Measurements from ENCODE around the gene RNF126.
"Not testable (repeated sequence)": the region's sequence is repeated elsewhere in the genome, so short reads cannot be mapped to it uniquely, and the experiment has no call there.

RNF126 gene

DNA sequence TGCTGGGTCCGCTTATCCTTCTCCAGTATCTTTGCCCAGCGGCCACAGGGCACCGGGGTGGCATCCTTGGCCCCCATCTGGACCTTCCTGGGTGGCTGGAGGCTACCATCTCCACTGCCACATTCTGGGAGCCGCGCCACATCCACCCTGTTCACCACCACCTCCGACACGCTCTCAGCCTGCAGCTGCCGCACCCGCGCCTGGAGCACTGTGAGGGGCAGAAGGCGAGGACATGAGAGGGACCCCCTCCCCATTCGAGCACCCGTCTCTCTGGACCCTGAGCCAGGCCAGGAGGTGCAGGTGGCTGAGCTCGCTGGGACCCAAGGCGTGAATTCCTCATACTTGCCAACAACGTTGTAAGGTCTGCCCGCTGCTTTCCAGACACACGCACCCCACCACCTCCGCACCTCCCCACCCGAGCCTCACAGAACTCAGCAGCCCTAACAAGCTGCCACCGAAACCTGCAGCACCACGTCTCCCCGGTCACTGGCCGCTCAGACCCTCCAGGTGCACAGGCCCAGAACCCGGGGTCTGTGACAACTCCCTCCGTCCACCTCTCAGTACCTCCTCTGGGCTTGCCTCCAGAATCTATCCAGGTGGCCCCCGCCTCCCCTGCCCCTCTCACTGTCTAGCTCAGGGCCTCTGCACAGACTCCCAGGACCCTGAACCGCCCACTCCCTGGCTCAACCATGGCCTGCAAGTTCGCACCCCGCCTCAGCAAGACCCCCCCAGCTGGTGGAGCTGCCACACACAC, 32.9 kb downstream of the RNF126 start:
- H3K9me2 ChIP-seq (ENCODE audit: low read depth, low read length) = no peaks in the 10 kb centered on the region
- H4K20me1 ChIP-seq (ENCODE audit: insufficient read depth, low read length) = no peaks in the 10 kb centered on the region
- peaks cover 14% of the 10 kb centered on the region for H3K4me1 ChIP-seq (ENCODE audit: insufficient read depth, low read length, severe bottlenecking)
- no peak overlapping the region for H3K27ac ChIP-seq (ENCODE audit: low read depth, low read length, poor library complexity, severe bottlenecking)
- H3K9me3 ChIP-seq (ENCODE audit: low read length) = no peaks in the 10 kb centered on the region
- no peaks in the 10 kb centered on the region for H3K27me3 ChIP-seq (ENCODE audit: insufficient read depth, low read length)
- no peaks in the 10 kb centered on the region for H3K79me2 ChIP-seq (ENCODE audit: insufficient read depth, low read length)
- no peak overlapping the region for H2AFZ ChIP-seq (ENCODE audit: low read length)
- no peak for TF ChIP-seq EZH2 (IDR thresholded peaks at IDR 0.05; ENCODE audit: borderline replicate concordance, low read length)
- TF ChIP-seq, protein P1, sequence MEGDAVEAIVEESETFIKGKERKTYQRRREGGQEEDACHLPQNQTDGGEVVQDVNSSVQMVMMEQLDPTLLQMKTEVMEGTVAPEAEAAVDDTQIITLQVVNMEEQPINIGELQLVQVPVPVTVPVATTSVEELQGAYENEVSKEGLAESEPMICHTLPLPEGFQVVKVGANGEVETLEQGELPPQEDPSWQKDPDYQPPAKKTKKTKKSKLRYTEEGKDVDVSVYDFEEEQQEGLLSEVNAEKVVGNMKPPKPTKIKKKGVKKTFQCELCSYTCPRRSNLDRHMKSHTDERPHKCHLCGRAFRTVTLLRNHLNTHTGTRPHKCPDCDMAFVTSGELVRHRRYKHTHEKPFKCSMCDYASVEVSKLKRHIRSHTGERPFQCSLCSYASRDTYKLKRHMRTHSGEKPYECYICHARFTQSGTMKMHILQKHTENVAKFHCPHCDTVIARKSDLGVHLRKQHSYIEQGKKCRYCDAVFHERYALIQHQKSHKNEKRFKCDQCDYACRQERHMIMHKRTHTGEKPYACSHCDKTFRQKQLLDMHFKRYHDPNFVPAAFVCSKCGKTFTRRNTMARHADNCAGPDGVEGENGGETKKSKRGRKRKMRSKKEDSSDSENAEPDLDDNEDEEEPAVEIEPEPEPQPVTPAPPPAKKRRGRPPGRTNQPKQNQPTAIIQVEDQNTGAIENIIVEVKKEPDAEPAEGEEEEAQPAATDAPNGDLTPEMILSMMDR (IDR thresholded peaks at IDR 0.05; ENCODE audit: low read length) = no peak
- peaks cover 42% of the 10 kb centered on the region for H3K36me3 ChIP-seq (ENCODE audit: insufficient read depth, low read length)
- H3K4me2 ChIP-seq (ENCODE audit: low read length) = no peak overlapping the region
- H3K9ac ChIP-seq (ENCODE audit: low read length) = no peak overlapping the region
- no peaks in the 10 kb centered on the region for H3F3A ChIP-seq (ENCODE audit: insufficient read depth, low read length)
- no peak overlapping the region for H3K4me3 ChIP-seq (ENCODE audit: low read depth, low read length, poor library complexity, severe bottlenecking)

DNA sequence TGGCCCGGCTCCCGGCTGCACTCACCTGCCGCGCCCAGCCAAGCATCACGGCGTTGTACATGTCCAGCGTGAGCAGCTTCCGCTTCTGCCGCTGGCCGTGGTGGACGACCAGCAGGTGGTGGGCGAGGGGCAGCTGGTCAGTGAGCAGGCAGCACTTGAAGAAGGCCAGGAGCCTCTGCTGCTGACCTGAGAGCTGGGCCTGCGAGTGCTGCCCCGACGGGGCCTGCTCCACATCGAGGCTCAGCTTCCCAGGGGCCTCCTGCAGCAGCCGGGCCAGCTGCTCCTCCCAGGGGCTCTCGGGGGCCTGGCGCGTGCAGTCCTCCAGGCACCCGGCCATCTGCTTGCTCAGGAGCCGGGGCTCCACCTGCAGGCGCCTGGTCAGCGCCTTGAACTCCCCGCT, 33.5 kb downstream of the RNF126 start:
- not testable (repeated sequence) for H3K9ac ChIP-seq (ENCODE audit: low read length); H3K27me3 ChIP-seq (ENCODE audit: insufficient read depth, low read length)

DNA sequence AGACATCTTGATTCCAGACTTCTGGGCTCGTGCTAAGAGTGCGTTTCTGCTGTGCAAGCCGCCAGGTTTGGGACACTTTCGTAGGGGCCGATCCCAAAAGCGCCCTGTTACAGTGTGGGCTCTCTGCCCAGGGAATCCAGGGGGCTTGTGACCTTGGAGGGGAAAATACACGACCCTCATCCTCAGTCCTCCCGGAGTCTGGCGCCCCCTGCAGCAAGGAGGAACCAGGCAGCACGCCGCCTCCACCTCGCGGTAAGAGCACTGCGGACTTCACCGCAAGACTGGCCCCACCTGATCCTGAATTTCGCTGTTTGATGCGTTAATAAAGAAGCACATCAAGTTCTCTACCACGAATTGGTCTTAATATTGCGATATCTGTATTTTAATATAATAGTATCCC, 34.8 kb downstream of the RNF126 start:
- peaks cover 61% of the 10 kb centered on the region for H3K36me3 ChIP-seq (ENCODE audit: insufficient read depth, low read length)
- no peak overlapping the region for H3K4me3 ChIP-seq (ENCODE audit: low read depth, low read length, poor library complexity, severe bottlenecking)
- no peak overlapping the region for H3K27ac ChIP-seq (ENCODE audit: low read depth, low read length, poor library complexity, severe bottlenecking)

More for the DNA sequence above, 33.5 kb downstream of the RNF126 start:
- H3K4me2 ChIP-seq (ENCODE audit: low read length); H3K27ac ChIP-seq (ENCODE audit: low read depth, low read length, poor library complexity, severe bottlenecking); H3K4me3 ChIP-seq (ENCODE audit: low read depth, low read length, poor library complexity, severe bottlenecking); H2AFZ ChIP-seq (ENCODE audit: low read length); H3K9me2 ChIP-seq (ENCODE audit: low read depth, low read length); H3F3A ChIP-seq (ENCODE audit: insufficient read depth, low read length); H3K9me3 ChIP-seq (ENCODE audit: low read length); H4K20me1 ChIP-seq (ENCODE audit: insufficient read depth, low read length); H3K79me2 ChIP-seq (ENCODE audit: insufficient read depth, low read length): not testable (repeated sequence)
- H3K4me1 ChIP-seq (ENCODE audit: insufficient read depth, low read length, severe bottlenecking) = peaks cover 14% of the 10 kb centered on the region
- peaks cover 48% of the 10 kb centered on the region for H3K36me3 ChIP-seq (ENCODE audit: insufficient read depth, low read length)

DNA sequence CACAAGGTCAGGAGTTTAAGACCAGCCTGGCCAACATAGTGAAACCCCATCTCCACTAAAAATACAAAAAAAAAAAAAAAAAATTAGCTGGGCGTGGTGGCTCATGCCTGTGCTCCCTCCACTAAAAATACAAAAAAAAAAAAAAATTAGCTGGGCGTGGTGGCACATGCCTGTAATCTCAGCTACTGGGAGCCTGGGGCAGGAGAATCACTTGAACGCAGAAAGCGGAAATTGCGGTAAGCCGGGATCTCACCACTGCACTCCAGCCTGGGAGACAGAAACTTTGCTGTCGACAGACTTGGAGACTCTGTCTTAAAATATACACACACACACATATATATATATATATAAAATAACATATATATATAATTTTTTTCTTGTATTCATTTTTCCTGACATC, 36.4 kb downstream of the RNF126 start:
- H2AFZ ChIP-seq (ENCODE audit: low read length); H3K9me3 ChIP-seq (ENCODE audit: low read length); H3K4me2 ChIP-seq (ENCODE audit: low read length); H3K4me1 ChIP-seq (ENCODE audit: insufficient read depth, low read length, severe bottlenecking); H3K9ac ChIP-seq (ENCODE audit: low read length); H4K20me1 ChIP-seq (ENCODE audit: insufficient read depth, low read length); H3K9me2 ChIP-seq (ENCODE audit: low read depth, low read length); H3F3A ChIP-seq (ENCODE audit: insufficient read depth, low read length); H3K27me3 ChIP-seq (ENCODE audit: insufficient read depth, low read length); H3K79me2 ChIP-seq (ENCODE audit: insufficient read depth, low read length); H3K4me3 ChIP-seq (ENCODE audit: low read depth, low read length, poor library complexity, severe bottlenecking); H3K27ac ChIP-seq (ENCODE audit: low read depth, low read length, poor library complexity, severe bottlenecking): not testable (repeated sequence)
- peaks cover 77% of the 10 kb centered on the region for H3K36me3 ChIP-seq (ENCODE audit: insufficient read depth, low read length)

More for the DNA sequence above, 34.8 kb downstream of the RNF126 start:
- no peaks in the 10 kb centered on the region for H3K9me2 ChIP-seq (ENCODE audit: low read depth, low read length)
- H3K9ac ChIP-seq (ENCODE audit: low read length) = no peak overlapping the region
- H4K20me1 ChIP-seq (ENCODE audit: insufficient read depth, low read length) = no peaks in the 10 kb centered on the region
- no peak for TF ChIP-seq EZH2 (IDR thresholded peaks at IDR 0.05; ENCODE audit: borderline replicate concordance, low read length)
- TF ChIP-seq, protein P1 (IDR thresholded peaks at IDR 0.05; ENCODE audit: low read length) = peak; percentile 40; the same call in 1 of the 2 replicates
- H3K9me3 ChIP-seq (ENCODE audit: low read length) = no peaks in the 10 kb centered on the region
- no peaks in the 10 kb centered on the region for H3F3A ChIP-seq (ENCODE audit: insufficient read depth, low read length)
- H3K4me1 ChIP-seq (ENCODE audit: insufficient read depth, low read length, severe bottlenecking) = peaks cover 6% of the 10 kb centered on the region
- no peak overlapping the region for H2AFZ ChIP-seq (ENCODE audit: low read length)
- no peak overlapping the region for H3K4me2 ChIP-seq (ENCODE audit: low read length)
- H3K27me3 ChIP-seq (ENCODE audit: insufficient read depth, low read length) = no peaks in the 10 kb centered on the region
- H3K79me2 ChIP-seq (ENCODE audit: insufficient read depth, low read length) = no peaks in the 10 kb centered on the region
